Measurements from ENCODE around the gene SF3A2.

Gene SF3A2

DNA sequence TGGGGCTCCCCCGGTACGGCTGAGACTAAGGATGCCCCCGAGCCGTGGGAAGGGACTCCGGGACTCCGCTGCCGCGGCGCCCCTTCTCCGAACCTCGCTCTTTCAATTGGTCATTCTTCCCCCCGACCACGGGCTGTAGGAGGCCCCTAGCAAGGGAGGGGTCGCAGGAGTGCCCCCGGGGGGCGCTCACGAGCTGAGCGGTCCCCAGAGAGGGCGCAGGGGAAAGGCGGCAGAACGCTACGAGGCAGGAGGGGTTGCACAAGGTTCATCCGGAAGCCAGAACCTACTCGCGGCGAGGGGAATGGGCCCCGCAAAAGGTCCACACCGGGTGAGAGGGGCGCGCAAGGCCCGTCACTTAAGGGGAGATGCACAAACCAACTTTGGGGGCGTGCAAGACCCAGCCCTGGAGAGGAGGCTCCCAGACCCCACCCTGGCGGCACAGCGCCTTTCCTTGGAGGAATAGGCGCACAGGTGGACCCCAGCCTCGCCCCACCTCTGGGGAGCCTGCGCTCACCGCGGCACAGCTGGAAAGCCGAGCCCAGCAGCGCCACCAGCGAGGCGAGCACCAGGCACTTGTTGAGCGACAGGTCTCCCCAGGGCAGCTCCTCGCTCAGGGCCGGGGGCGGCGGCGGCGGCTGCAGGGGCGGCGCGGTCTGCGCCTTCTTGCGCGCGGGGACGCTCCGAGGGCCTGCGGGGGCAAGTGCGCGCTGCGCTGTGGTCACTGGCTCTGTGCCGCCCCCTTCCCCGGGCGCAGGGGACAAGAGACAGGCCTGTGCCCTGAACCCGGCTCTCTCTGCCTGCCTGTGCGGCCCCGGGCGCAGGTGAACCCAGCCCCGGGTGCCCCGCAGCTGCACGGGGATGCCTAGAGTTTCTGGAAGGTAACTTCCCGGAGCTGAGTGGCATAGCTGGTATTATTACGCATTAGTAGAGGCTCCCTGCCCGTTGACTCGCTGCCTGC lies 16.8 kb downstream of the SF3A2 start:
- DNase-seq (ENCODE audit: low read depth): peak; percentile 37

DNA sequence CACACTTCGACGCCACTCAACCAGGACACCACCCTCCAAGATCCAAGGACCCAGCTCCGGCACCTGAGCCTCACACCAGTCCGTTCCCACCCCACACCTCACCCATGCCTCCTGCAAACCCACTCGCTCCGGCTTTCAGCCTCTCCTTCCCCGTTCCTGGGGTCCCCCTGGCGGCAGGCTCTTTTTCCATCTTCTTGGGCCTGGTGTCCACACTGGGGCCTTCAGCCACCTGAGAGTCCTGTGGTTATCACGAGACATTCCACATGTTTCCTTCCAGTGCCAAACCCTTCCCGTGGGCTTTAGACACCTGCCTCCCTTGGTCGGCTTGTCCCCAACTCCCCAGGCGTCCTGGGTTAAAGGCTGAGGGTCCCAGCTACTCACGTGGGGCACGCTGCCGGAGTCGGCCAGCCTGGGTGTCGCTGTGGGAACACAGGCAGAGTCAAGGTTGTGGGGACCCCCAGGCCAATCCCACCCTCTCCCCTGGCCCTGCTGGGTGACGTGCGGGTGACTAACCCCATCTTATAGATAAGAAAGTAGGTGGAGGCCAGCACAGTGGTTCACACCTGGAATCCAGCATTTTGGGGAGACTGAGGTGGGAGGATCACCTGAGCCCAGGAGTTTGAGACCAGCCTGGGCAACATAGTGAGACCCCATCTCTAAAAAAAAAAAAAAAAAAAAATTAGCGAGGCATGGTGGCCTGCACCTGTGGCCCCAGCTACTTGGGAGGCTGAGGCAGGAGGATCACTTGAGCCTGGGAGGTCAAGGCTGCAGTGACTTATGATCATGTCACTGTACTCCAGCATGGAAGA lies 17.6 kb downstream of the SF3A2 start:
- DNase-seq (ENCODE audit: low read depth): no peak

DNA sequence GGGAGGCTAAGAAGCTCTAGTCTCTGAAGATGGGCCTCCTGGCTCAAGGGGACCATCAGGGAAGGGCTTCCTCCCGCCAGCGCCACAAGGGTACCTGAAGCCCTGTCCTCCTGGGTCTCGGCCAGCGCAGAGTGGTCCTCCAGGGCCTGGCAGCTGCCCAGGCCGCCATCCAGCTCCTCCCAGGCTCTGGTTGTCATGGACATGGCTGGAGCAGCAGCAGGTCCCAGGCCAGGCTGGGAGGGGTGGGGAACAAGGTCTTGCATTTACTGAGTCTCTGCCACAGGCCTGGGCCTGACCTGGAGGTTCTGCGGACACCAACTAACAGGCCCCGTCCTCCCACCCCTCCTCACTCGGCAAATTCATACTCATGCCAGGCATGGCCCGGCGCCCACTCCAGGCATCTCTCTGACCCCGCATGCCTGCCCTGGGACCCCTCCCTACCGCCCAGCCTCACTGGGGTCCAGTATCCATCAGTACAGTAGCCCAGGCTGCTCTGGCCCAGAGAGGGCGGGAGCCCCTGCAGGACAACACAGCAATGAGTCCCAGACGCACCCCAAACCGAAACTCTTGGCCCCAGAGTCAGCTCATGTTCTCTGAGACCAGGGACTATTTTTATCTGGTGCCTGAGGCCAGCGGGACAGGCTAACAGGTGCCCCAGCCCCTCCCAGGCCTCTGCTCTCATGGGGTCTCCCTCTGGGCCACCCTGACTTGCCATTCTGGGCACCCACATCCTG lies 18.7 kb downstream of the SF3A2 start:
- DNase-seq (ENCODE audit: low read depth): no peak

DNA sequence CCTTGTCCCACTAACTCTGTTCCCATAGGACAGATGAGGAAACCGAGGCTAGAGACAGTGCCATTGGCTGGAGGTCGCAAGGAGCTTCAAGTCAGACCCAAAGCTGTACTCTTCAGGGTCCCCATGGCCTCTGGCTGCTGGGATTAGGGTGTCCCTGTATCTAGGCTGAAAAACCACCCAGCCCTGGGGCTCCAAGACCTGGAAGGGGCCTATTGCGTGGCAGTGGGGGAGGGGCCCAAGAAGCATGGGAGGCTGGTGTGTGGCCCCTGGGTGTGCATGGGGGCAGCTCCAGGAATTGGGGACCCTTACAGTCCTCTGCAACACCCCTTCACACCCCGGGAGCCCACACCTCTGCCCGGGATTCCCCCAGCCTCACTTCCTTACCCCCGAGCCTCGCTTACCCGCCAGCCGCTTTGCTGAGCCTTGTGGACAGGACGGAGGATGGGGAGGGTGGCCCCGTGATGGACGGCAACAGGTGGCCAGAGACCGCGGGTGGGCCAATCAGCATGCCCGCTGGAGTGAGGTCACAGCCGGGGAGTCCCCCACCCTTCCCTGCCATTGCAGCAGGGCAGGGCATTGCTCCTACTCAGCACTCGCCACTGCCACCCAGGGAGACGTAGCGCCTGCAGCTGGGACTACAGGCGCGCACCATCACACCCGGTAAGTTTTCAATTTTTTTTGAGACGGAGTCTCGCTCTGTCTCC lies 19.5 kb downstream of the SF3A2 start, which contains the start of gene JSRP1:
Gene JSRP1 (minus strand): TSS at position 436 of the 704 bp plus-strand sequence. CDS start 1,103 bp downstream, outside the sequence.
- DNase-seq (ENCODE audit: low read depth): no peak

DNA sequence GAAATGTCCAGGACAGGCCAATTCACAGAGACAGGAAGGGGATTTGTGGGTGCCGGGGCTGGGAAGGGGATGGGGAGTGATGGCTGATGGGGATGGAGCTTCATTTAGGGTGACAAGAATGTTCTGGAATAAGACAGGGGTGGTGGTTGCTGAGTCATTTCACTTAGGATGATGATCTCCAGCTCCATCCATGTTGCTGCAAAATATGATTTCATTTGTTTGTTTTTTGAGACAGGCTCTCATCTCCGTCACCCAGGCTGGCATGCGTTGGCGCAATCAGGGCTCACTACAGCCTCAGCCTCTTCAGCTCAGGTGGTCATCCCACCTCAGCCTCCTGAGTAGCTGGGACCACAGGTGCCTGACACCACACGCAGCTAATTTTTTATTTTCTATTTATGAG lies 22.7 kb downstream of the SF3A2 start:
- no peak for DNase-seq (ENCODE audit: low read depth)

DNA sequence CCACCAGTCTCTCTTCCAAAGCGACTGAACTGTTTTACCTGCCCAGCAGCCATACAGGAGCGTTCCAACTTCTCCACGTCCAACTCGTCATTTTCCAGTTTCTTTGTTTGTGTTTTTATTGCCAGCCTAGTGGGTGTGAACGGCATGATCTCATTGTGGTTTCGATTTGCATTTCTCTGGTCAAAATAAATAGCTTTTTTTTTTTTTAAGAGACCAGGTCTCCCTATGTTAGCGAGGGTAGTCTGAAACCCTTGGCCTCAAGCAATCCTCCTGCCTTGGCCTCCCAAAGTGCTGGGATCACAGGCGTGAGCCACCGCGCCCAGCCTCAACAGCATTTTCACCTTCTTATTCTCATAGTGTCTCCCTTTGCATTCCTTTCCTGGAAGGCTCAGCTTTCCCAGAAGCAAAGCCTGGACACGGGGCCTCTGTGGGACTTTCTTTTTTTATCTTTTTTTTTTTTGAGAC lies 23.7 kb downstream of the SF3A2 start:
- no peak for DNase-seq (ENCODE audit: low read depth)

DNA sequence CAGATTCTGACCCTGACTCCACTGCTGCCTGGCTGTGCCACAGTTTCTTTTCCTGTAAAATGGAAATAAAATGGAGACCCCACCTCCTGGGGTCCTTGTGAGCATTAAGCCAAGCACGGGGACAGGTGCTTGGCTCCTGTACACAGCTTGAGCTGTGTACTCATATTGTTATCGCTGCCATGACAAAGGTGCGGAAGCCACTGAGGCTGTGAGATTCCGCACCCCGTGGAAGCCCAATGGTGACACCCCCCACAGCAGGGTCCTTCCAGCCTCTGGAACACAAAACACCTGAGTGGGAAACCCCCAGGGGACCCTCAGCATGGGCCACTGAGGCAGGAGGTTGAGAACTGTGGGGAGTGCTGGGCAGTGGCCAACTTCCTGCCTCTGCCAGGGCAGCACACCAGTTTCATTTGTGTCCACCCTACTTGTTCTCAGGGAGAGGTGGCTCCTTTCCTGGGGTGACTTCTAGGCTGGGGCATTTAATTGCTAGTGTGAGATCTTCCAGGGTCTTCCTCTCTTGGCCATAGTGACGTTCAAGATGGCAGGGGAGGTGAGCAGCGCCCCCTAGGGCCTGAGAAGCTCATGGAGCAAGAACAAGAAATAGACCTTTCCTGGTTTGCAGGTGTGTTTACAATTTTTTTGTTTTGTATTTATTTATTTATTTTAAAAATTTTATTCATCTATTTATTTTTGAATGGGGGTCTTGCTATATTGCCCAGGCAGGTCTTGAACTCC lies 25.0 kb downstream of the SF3A2 start:
- DNase-seq (ENCODE audit: low read depth): peak; percentile 46

DNA sequence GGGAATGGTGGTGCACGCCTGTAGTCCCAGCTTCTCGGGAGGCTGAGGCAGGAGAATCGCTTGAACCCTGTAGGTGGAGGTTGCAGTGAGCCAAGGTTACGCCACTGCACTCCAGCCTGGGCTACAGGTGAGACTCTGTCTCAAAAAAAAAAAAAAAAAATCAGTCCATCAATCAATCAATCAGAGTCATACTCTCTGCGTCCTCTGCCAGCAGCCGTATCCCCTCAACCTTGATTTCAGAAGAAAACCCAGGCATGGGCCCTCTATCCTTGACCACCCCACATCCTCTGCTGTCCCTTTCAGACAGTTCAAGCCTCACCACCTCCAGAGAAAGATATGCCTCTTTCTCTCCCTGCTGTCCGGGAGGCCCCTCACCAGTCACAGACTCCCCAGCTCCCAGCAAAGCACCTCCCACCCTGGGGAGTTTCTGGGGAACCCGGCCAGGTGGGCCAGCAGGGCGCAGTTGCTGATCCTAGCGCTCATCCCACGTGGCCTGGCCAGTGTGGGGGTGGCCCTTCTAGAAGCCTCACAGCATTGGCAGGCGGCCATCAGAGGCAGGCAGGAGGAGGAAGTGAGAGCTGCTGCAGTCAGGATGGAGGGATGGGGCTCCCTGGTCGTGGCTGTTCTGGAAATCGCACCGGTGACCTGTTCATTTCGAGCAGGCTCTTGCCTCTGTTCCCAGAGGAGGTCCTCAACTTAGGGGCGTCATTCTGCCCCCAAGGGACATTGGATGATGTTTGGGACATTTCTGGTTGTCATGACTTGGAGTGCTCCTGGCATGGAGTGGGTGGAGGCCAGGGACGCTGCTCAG lies 29.8 kb downstream of the SF3A2 start:
- DNase-seq (ENCODE audit: low read depth): no peak

DNA sequence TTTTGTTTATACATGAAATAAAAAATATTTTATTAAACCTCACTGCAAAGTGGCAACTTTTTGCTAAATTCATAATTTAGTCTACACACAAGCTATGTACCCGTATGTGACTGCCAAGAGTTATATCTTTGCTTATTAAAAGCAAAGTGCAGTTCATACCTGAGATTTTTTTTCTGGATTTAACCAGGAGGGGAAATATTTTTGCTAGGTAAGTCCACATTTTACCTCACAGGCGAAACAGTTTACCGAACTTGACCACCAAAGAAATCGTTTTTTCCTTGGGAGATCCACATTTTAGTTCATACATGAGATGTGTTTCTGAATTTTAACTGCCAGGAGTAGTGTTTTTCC lies 31.8 kb downstream of the SF3A2 start:
- DNase-seq (ENCODE audit: low read depth): no peak

DNA sequence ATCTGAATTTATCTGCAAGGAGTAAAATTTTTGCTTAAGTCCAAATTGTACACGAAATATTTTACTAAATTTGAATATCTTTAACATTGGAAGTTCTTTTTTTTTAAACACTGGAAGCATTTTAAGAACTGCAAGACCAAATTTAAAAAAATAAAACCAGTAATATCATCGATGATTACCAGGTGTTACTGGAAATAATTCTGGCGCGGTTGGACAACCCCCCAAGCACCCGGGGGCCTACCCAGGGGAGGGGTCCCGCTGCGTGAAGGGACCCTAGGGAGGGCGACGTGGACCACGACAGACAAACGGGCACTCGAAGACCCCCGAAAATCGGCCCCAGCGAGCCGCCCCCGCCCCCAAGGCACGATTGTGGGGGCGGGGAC lies 32.2 kb downstream of the SF3A2 start:
- no peak for DNase-seq (ENCODE audit: low read depth)

DNA sequence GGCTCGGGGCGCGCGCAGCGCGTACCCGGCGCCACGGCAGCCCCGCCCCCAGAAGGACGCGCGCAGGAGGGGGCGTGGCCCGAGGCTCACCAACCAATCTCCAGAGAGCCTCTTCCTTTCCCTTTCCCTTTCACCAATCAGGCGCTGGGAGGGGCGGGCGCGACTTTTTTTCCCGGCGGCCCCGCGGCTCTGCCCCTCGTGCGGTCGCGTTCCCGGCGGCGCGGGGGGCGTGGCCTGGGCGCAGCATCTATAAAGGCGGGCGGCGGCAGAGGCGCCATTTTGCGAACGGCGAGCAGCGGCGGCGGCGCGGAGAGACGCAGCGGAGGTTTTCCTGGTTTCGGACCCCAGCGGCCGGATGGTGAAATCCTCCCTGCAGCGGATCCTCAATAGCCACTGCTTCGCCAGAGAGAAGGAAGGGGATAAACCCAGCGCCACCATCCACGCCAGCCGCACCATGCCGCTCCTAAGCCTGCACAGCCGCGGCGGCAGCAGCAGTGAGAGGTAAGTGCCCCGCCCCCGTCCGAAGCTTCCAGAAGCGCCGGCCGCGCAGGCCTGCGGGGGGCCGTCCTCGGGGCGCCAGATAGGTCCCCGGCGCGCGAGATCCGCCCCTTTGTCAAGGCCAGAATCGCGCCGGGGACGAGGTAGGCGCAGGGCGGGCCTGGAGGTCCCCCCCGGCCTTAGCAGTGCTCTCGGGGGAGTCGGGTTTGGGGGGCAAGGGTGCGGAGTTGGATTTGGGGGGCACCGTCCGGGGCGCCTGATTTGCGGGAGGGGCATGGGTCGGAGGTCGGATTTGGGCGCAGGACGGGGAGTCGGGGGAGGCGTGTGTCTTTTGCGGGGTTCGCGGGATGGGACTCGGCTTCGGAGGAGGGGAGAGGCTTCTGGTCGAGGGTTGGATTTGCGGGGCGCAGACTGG lies 32.9 kb downstream of the SF3A2 start:
- DNase-seq (ENCODE audit: low read depth): peak; percentile 98

DNA sequence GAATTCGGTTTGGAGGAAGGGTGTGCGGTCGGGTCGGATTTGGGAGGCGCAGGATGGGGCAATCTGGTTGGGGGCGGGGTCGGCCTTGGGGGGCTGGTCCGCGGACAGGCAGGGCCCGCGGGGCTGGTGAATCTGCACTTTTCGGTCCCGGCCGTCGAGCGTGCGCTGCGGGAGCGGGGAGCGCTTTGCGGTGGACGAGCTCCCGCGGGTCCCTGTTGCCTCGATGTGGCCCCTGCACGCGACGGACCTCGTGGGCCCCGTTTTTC lies 33.5 kb downstream of the SF3A2 start:
- DNase-seq (ENCODE audit: low read depth): no peak

DNA sequence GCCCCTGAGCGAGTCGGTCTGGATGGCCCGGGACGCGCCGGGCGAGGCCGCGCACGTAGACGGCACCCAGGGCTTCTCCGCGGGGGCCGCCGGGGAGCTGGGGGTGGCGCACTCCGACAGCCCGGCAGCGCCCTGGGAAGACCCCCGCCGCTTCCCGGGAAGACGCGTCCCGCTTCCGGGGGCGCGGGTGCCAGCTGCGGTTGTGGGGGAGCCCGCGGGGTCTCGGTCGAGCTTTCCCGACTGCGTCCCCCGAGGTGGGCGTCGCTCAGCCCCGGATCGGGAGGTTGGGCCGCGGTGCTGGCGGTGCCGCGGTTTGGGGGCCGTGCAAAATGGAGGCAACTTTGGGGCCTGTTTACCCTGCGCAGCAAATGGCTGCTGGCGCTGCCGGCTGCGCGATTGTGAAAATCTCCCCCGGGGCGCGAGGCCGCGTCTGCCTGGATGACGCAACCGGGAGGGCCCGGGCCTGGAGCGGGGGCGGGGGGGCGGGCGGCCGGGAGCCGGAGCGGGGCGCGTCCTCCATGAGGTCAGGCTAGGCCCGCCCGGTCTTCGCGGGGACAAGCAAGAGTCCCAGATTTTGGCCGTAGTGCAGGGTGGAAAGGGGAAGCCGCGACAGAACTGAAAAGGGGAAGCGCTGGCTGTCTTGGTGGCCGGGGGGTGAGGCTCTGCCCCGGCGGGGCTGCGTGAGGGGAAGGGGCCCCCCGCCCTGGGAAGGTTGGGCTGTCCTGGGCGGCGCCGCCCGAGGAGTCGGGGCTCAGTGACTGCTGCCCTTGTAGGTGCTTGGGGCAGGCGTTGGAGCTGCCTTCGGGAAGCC lies 34.0 kb downstream of the SF3A2 start:
- peak; percentile 48 for DNase-seq (ENCODE audit: low read depth)

DNA sequence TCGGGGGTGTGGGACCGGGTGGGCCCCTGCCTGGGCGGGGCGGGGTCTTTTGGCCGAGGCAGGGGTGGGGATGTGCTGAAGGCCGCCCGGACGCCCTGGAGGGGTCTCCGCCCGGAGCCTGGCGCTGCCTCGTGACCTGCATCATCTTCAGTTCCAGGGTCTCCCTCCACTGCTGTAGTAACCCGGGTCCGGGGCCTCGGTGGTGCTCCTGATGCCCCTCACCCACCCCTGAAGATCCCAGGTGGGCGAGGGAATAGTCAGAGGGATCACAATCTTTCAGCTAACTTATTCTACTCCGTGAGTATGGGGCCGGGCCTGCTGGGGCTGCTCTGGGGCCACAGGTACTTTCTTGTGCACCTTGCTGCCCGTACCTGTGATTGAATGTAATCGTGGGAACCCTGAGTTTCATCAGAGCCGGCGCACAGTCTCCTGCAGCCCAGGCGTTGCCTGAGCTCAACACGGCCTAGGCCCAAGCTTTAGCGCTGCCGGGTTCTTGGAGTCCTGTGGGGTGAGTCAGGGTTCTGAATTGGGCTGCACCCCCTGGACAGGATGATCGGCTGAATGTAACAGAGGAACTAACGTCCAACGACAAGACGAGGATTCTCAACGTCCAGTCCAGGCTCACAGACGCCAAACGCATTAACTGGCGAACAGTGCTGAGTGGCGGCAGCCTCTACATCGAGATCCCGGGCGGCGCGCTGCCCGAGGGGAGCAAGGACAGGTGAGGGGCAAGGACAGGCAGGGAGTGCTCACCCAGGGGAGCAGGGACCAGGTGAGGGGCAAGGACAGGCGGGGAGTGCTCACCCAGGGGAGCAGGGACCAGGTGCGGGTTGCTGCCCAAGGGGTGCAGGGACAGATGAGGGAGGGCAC lies 34.8 kb downstream of the SF3A2 start:
- DNase-seq (ENCODE audit: low read depth): no peak

DNA sequence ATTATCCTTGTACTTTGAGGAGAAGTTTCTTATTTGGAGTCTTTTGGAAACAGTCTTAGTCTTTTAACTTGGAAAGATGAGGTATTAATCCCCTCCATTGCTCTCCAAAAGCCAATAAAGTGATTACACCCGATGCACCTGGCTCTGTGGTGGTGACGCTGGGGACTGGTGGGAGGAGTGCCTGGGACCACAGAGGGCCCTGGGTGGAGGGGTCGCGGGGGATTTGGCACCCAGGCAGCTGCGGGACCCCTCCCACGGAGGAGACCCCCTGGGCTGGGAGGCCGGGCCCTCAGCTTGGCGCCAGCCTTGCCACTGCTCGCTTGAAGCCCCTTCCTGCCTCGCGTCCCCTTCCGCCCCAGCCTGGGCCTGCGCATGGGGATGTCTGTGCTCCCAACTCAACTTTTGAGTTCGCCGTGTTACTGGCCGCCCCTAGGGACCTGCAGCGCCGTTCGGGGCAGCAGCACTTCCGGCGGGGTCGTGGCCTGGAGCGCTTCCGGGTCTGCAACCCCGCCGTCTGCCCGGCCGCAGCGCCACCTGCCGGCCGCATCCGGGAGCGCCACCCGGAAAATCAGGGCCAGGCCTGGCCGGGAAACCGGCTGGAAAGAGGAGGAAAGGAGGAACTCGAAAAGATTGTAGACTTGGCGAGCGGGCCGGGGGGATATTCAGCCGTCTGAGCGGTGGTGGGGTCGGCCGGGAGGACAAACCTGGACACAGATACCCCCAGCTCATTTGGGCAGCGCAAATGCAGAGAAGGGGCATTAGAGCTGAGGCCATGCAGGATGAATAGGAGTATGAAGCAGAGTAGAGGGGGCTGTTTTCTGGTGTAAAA lies 36.9 kb downstream of the SF3A2 start:
- peak; percentile 62 for DNase-seq (ENCODE audit: low read depth)

DNA sequence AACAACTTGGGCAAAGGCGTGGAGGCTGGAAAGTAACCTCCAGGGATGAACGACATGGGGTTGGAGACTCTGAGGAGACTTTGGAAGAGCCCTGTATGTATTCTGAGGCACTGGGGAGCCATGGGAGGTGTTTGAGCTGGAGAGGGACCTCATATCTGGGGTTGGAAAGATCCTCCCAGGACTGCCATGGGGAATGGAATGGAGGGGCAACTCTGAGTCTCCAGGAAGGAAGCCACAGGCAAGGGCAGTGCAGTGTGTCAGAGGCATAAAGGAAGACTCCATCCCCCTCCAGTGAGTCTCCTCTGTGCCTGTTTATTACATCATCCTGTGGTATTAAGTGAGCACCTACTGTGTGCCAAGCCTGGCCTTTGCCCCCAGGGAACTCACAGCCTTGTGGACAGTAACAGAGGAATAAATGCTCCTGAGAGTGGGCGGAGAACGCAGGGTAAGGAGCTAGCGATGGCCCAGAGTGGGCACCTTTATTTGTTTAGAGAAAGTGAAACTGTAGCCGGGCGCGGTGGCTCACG lies 37.6 kb downstream of the SF3A2 start:
- no peak for DNase-seq (ENCODE audit: low read depth)
